ENCODE results near the gene NID1.

- no peak for TF ChIP-seq CTCF (IDR thresholded peaks at IDR 0.05 in 8 of 11, conservative IDR thresholded peaks at IDR 0.05 in 3 of 11)
- TF ChIP-seq POLR2A (IDR thresholded peaks at IDR 0.05): no peak
- no peak for TF ChIP-seq POLR2AphosphoS5 (IDR thresholded peaks at IDR 0.05)
These were observed 67.8 kb downstream of the NID1 start for GRCh38 chr1:235997049-235997448.

All from spleen (tissue), 7 donors.